Upper lobe of right lung (tissue), 1 donor: ENCODE measurements around the gene AP1M2. TPM values are rescaled to one million over a fixed set of nuclear protein-coding genes. Genes with fewer than 3 reads are reported as not detected.
A peak's percentile ranks its signal among the peaks of the same experiment; 100 is the strongest.

Experiments used
- ATAC-seq: fragments of 200-7000 bp; cut with Tn5 transposase; one replicate; pipeline ENCODE4 v1.9.1; 2020; ENCODE audit warnings: mild to moderate bottlenecking, moderate library complexity
- DNase-seq: peaks from one replicate; pipeline ENCODE4 v3.0.0-alpha.2; 2020
- H3K27ac ChIP-seq: fragments of 200-600 bp; one replicate; pipeline ENCODE4 v1.8.0; 2022
- H3K27me3 ChIP-seq: fragments of 200-600 bp; one replicate; pipeline ENCODE4 v1.8.0; 2022; ENCODE audit warnings: mild to moderate bottlenecking
- H3K36me3 ChIP-seq: fragments of 200-600 bp; one replicate; pipeline ENCODE4 v1.8.0; 2022
- H3K4me1 ChIP-seq: fragments of 200-600 bp; one replicate; pipeline ENCODE4 v1.8.0; 2022
- H3K4me3 ChIP-seq: fragments of 200-600 bp; one replicate; pipeline ENCODE4 v1.8.0; 2022; ENCODE audit warnings: mild to moderate bottlenecking
- H3K9me3 ChIP-seq: fragments of 200-600 bp; one replicate; pipeline ENCODE4 v1.8.0; 2022
- intact Hi-C: fragments of 100-400 bp; cut with DNase I; formaldehyde crosslinking; loops from one replicate; pipeline ENCODE4 v1.11.0; 2022
- total RNA-seq: library from RNA; stranded (reverse); fragmentation: NEBNext Ultra II Directional; extraction: Animal tissue kit (Norgen Biotek cat#: 25700); gene quantifications from one replicate; pipeline ENCODE4 v1.2.1, GENCODE V29; 2021
- TF ChIP-seq, protein P1 (sequence below): fragments of 200-600 bp; IDR thresholded peaks from one replicate; pipeline ENCODE4 v1.8.0; 2022; ENCODE audit warnings: antibody characterized with exemption
- donor health status: DM: no; HTN: yes; CAD: no; lungs with severe emphysema.

Gene AP1M2
- total RNA-seq, 1 donor from 2014 or later = 37.8 TPM

DNA sequence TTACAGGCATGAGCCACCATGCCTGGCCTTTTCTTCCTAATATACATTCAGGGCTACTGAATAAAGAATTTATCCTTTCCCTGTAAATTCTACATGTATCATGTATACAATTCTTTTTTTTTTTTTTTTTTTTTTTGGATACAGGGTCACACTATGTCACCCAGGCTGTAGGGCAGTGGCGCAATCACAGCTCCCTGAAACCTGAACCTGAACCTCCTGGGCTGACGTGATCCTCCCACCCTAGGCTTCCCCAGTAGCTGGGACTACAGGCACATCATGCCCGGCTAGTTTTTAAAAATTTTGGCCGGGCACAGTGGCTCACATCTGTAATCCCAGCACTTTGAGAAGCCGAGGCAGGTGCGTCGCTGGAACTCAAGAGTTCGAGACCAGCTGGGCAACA is 31.7 kb upstream of the AP1M2 start:
- no peaks in the 10 kb centered on the region for H3K27me3 ChIP-seq
- DNase-seq (no peak), ATAC-seq (no peak)
- no peak overlapping the region for H3K4me3 ChIP-seq
- no peaks in the 10 kb centered on the region for H3K36me3 ChIP-seq
- intact Hi-C loops = no loop called here
- H3K27ac ChIP-seq = no peak overlapping the region
- H3K9me3 ChIP-seq = no peaks in the 10 kb centered on the region
- peaks cover 21% of the 10 kb centered on the region for H3K4me1 ChIP-seq
- TF ChIP-seq, protein P1, sequence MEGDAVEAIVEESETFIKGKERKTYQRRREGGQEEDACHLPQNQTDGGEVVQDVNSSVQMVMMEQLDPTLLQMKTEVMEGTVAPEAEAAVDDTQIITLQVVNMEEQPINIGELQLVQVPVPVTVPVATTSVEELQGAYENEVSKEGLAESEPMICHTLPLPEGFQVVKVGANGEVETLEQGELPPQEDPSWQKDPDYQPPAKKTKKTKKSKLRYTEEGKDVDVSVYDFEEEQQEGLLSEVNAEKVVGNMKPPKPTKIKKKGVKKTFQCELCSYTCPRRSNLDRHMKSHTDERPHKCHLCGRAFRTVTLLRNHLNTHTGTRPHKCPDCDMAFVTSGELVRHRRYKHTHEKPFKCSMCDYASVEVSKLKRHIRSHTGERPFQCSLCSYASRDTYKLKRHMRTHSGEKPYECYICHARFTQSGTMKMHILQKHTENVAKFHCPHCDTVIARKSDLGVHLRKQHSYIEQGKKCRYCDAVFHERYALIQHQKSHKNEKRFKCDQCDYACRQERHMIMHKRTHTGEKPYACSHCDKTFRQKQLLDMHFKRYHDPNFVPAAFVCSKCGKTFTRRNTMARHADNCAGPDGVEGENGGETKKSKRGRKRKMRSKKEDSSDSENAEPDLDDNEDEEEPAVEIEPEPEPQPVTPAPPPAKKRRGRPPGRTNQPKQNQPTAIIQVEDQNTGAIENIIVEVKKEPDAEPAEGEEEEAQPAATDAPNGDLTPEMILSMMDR = no peak

DNA sequence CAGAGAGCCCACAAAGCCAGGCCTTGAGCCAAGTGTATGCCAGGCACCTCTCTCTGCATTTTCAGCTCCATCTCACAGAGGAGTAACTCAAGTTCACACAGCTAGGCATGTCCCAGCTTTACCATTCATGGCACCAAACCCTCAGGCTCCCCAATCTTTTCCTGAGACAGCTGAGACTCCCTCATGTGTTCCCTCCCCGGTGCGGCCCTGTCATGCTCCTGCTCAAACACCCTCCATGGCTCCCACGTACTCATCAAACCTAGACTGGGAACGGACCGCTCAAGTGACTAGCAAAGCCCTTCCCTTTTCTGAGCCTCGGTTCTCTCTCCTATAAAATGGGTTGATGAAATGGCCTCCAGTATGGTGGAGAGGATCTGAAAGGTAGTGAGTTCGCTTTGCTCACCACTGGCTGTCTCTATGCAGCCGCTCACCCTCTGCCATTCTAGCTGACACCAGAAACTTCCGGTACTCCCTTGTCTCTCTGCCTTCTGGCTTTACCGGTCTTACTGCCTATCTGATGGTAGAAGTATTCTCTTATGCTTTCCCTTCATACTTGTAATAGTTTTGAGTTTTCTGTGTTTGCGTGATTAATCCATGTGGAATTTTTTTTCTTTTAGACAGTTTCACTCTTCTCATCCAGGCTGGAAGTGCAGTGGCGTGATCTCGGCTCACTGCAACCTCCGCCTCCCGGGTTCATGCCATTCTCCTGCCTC is 30.5 kb upstream of the AP1M2 start:
- intact Hi-C loops = no loop called here
- ATAC-seq = peak; percentile 72
- peaks cover 34% of the 10 kb centered on the region for H3K4me1 ChIP-seq
- H3K27ac ChIP-seq = peak overlapping the region; percentile 76
- H3K27me3 ChIP-seq = no peaks in the 10 kb centered on the region
- TF ChIP-seq, protein P1 = no peak
- DNase-seq = no peak
- no peaks in the 10 kb centered on the region for H3K36me3 ChIP-seq
- H3K9me3 ChIP-seq = no peaks in the 10 kb centered on the region
- H3K4me3 ChIP-seq = no peak overlapping the region

GRCh38 chr19:10615429-10616023 is 28.4 kb upstream of the AP1M2 start:
- Histone ChIP-seq H3K36me3 (no peaks in the 10 kb centered on the region), H3K27ac (peak overlapping the region; percentile 76), H3K27me3 (no peaks in the 10 kb centered on the region), H3K4me1 (peaks cover 50% of the 10 kb centered on the region), H3K9me3 (no peaks in the 10 kb centered on the region), H3K4me3 (no peak overlapping the region)
- ATAC-seq (no peak), DNase-seq (no peak)
- intact Hi-C loops = no loop called here
- TF ChIP-seq, protein P1 = no peak

- no peaks in the 10 kb centered on the region for H3K27me3 ChIP-seq
- H3K9me3 ChIP-seq = no peaks in the 10 kb centered on the region
- no peaks in the 10 kb centered on the region for H3K36me3 ChIP-seq
- intact Hi-C loops = no loop called here
- DNase-seq (peak; percentile 91), ATAC-seq (peak; percentile 98)
- TF ChIP-seq, protein P1 = no peak
- peaks cover 54% of the 10 kb centered on the region for H3K4me1 ChIP-seq
- no peak overlapping the region for H3K4me3 ChIP-seq
- H3K27ac ChIP-seq = peak overlapping the region; percentile 83
Measured at GRCh38 chr19:10612499-10613119, 25.5 kb upstream of the AP1M2 start.

DNA sequence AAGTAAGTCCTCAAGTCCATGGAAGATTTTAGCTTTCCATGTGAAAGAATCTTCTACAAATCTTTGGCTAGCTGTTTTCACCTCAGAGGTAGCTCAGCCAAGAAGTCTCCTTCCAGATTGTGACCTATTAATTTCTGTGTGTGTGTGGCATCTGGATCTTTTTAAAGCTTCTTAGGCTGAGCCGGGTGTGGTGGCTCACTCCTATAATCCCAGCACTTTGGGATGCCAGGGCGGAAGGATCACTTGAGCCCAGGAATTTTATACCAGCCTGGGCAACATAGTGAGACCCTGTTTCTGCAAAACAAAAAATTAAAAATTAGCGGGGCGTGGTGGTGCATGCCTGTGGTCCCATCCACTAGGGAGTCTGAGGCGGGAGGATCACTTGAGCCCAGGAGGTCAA is 24.8 kb upstream of the AP1M2 start:
- intact Hi-C loops = no loop called here
- no peaks in the 10 kb centered on the region for H3K27me3 ChIP-seq
- H3K9me3 ChIP-seq = no peaks in the 10 kb centered on the region
- peak overlapping the region; percentile 83 for H3K27ac ChIP-seq
- no peak for ATAC-seq
- no peaks in the 10 kb centered on the region for H3K36me3 ChIP-seq
- H3K4me1 ChIP-seq = peaks cover 54% of the 10 kb centered on the region
- TF ChIP-seq, protein P1 = no peak
- no peak for DNase-seq
- H3K4me3 ChIP-seq = no peak overlapping the region
